ENCODE measurements around the gene MEST.
"Not testable (repeated sequence)": the region's sequence is repeated elsewhere in the genome, so short reads cannot be mapped to it uniquely, and the experiment has no call there.

MEST gene

DNA sequence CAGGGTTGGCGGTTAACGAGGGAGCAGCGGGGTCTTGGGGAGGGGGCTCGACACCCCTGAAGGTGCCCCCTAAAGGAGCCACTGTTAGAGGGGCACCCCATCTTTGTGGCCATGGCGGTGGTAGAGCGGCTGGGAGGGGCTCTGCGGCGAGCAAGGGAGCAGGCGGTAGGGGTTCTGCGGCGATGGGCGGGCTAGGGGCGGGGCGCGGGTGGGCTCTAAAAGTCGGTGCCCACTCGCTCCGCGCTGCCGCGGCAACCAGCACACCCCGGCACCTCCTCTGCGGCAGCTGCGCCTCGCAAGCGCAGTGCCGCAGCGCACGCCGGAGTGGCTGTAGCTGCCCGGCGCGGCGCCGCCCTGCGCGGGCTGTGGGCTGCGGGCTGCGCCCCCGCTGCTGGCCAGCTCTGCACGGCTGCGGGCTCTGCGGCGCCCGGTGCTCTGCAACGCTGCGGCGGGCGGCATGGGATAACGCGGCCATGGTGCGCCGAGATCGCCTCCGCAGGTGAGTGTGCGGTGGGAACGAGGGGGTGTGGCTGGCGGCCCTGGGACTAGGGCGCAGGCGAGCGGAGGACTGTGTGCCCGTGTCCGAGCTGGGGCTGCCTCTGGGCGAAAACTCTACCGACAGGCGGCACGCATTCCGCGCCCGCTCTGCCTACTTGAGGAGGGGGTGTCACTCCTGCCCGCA is at the start of gene MEST:
Gene MEST (plus strand): TSS at position 245 of the 682 bp plus-strand sequence. CDS start 229 bp downstream, at position 474.
- DNase-seq (ENCODE audit: low spot score) = peak; percentile 68

DNA sequence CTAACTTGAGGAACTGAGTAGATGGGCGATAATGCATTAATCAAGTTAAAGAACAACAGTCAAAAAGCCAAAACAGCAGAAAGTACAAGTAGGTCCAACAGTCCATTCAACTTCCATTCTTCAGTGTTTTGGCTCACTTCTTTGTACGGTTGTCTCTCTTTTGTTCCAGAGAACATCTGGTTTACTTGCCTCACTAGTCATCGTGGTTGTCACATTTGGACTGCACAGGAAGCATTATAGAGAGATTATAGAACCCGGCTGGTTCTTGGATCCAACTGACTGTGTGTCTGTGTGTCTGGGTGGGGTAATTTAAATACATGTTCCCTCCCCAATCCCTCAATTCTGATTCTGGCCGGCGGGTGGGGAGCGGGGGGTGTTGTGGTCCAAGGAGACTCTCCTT is 49.3 kb upstream of the MEST start:
- DNase-seq (ENCODE audit: low spot score) = no peak

DNA sequence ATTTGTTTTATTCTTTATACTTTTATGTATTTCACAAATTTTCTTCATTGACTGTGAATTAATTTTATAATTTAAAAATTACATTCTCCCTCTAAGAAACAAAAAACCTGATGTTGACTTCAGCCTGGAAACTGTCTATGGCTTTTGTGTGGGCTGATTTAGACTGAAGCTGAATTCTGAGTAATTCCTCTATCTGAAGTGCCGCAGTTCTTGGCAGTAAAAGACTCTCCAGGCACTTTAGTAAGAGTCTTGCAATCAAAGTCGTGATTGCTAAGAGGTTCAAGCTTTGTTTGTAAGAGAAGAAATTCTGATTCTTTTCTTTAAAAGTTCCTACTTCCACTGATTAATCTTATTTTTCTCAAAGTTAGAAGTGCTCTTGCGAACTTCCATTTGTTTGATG is 47.7 kb upstream of the MEST start:
- DNase-seq (ENCODE audit: low spot score) = no peak

GRCh38 chr7:130444751-130445407 is 47.0 kb upstream of the MEST start:
- DNase-seq (ENCODE audit: low spot score) = no peak

DNA sequence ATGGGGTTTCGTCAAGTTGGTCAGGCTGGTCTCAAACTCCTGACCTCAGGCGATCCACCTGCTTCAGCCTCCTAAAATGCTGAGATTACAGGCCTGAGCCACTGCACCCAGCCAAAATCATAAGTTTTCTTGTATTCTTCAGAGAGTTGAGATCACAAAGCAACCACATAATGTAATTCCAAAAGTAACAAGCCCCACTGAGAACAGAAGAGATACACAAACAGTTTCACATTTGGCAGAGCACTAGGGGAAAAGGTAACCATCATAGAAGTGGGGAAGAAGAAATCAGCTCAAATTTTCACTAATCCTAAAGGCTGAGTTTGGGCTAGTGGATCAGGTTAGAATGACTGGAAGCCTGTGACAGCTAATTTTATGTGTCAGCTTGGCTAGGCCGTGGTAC is 45.6 kb upstream of the MEST start:
- DNase-seq (ENCODE audit: low spot score) = no peak

DNA sequence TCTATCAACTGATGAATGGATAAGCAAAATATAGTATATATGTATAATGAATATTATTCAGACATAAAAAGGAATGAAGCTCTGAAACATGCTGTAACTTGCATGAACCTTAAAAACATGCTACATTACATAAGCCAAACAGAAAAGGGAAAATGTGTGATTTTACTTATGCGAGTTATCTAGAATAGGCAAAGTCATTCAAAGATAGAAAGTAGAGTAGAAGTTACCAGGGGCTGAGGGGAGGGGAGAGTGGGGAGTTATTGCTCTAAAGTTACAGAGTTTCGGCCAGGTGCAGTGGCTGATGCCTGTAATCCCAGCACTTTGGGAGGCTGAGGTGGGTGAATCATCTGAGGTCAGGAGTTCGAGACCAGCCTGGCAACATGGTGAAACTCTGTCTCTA is 40.5 kb upstream of the MEST start:
- DNase-seq (ENCODE audit: low spot score) = not testable (repeated sequence)

DNA sequence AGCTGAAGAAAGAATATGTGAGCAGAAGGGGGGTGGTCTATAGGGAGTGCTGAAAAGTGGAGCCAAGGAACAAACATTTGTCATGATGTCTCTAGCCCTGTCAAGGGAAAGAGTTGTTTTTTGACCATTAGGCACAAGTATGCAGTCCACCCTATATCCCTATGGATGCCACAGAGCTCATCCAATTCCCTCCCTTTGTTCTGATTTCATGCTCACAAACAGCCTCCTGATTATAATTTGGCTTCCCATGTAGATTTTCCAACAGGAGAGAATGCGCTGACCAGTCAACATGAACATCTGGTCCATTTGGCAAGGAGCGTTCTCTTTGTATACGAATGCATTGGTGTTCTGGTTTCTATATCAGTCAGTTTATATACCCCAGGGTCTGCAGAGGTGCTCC is 38.9 kb upstream of the MEST start:
- DNase-seq (ENCODE audit: low spot score) = no peak

DNA sequence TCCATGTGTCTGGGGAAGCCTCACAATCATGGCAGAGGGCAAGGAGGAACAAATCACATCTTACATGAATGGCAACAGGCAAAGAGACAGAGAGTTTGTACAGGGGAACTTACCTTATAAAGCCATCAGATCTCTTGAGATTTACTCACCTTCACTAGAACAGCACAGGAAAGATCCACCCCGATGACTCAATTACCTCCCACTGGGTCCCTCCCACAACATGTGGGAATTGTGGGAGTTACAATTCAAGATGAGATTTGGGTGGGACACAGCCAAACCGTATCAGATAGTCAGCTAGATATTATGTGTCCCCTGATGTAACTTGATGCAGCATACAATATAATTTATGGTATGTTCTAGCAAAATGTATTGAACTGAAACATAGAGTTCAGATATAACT is 36.9 kb upstream of the MEST start:
- DNase-seq (ENCODE audit: low spot score) = no peak

- no peak for DNase-seq (ENCODE audit: low spot score)
These were observed 33.6 kb upstream of the MEST start for GRCh38 chr7:130458257-130458656.

GRCh38 chr7:130461272-130461671 is 30.6 kb upstream of the MEST start:
- DNase-seq (ENCODE audit: low spot score) = no peak

DNA sequence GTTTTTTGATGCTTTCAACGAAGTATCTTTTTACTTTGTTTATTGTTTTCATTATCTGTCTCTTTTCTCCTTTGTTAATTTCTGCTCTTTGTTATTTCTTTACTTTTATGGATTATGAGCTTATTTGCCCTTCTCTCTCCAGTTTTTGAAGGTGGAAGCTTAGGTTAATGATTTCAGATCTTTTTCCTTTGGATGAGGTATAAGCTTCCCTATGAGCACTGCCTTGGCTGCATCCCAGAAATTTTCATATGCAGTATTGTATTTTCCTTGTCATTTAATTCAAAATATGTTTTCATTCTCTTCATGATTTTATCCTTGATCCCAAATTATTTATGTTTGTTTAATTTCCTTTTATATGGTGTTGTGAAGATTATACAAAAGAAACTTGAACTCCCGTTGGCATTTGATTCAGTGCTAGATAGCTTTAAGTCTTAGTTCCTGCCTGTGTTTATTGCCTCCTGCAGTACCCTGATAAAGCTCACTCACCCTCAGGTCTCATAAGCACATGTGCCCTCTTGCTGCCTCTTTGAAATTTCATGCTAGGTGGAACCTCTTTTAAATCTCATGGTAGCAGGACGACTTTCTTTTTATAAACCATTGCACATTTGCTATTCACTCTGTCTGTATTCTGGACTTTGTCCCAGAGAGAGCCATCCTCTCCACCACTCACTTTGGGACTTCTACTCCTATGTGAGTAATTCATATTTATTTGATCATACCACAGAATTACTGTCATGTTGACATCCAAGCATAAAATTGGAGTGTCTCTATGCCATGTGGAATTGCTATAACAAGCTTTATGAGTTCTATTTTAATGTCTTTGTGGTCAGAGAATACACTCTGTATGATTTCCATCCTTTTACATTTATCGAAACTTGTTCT is 28.1 kb upstream of the MEST start:
- no peak for DNase-seq (ENCODE audit: low spot score)

DNA sequence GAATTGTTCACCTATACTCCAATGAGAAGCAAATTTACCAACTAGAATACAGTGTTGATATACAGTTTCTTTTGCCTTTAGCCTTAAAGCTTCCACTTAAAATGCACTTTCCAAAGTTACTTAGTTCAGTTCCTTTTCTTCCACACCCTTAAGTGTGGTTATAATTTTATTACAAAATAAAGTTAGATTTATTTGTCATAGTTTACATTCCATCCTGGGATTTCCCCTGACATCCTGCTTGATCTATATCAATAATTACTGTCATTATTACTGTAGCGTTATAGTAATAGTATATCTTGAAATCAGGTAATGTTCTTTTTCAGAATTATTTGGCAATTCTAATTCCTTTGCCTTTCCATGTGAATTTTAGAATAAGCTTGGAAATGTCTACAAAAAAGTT is 23.3 kb upstream of the MEST start:
- no peak for DNase-seq (ENCODE audit: low spot score)

DNA sequence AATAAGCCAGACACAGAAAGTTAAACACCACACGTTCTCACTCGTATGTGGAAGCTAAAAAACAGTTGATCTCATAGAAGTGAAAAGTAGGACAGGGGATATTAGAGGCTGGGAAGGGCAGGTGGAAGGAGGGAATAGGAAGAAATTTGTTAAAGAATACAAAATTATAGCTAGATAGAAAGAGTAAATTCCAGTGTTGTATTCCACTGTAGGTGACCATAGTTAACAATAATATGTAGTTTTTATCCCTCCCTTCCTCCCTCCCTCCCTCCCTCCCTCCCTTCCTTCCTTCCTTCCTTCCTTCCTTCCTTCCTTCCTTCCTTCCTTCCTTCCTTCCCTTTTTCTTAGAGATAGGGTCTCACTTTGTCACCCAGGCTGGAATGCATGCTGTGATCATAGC is 19.9 kb upstream of the MEST start:
- no peak for DNase-seq (ENCODE audit: low spot score)

DNA sequence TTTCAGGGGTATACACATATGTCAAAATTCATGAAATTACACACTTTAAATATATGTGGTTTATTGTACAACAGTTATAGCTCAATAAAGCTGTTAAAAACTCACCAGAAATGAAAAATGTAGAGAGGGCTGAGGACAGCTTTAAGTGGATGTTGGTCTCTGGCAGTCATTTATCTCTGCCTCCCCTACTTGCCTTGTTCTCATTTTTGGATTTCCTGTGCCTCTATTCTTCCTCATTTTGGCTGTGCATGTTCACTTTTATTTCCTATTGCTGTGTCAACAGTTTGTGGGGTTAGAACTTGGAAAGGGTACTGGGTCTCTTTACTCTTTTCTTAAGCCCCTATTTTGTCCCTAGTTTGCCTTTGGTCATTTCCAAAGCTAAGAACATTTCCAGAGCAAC is 18.6 kb upstream of the MEST start:
- DNase-seq (ENCODE audit: low spot score) = no peak

DNA sequence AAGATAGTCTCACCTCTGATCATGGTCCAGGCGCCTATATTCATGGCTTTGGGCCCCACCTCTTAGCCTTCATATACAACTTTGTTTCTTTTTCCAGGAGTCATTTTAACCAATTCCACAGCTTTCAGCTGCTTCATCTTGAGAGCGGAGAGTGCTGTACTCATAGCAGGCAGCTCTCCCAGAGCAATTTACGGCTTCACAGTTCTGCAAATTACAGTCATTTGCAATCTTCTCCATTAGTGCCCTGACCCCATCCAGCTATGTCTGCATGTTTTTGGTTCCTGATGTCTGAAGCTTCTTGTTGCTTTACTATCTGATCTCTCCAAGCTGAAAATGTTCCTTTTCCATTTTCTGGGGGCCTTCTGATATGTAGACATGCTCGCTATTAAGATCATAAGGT is 18.0 kb upstream of the MEST start:
- no peak for DNase-seq (ENCODE audit: low spot score)

GRCh38 chr7:130475776-130476175 is 16.1 kb upstream of the MEST start:
- DNase-seq (ENCODE audit: low spot score) = no peak

- DNase-seq (ENCODE audit: low spot score) = no peak
These were observed 15.4 kb upstream of the MEST start for GRCh38 chr7:130476297-130477150.

DNA sequence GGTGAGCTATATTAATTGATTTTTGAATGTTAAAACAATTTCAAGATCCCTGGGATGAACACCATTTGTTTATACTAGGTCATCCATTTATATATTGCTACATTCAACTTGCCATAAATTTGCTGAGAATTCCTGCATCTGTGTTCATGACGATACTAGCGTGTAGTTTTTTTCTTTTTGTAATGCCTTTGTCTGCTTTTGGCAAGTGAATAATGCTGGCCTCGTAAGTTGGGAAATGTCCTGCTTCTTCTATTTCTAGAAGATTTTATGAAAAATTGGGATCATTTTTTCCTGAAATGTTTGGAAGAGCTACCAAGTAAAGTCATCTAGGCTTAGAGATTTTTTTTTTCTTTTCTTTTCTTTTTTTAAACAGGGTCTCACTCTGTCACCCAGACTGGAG is 12.9 kb upstream of the MEST start:
- no peak for DNase-seq (ENCODE audit: low spot score)

DNA sequence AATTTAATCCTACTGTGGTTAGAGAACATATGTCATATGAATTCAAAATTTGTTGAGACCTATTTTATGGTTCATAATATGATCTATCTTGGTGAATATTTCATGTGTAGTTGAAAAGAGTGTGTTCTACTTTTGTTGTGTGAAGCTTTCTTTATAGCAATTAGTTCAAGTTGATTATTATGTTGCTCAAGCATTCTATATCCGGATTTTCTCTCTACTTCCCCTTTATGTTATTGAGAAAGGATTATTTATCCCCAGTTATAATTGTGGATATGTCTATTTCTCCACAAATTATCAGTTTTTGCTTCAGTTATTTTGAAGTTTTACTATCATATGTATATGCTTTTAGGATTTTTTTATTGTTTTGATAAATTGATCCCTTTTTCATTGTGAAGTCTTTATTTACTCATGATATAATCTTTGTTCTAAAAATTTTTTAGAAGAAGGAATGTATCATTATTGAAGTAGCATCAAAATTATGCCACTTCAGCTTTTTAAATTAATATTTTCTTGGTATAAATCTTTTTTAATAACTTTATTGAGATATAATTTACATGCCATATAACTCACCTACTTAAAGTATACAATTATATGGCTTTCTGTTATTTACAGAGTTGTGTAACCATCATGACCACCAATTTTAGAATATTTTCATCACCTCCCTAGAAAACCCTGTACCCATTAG is 12.0 kb upstream of the MEST start:
- no peak for DNase-seq (ENCODE audit: low spot score)

- DNase-seq (ENCODE audit: low spot score) = no peak
These were observed 10.0 kb upstream of the MEST start for GRCh38 chr7:130481898-130482297.

DNA sequence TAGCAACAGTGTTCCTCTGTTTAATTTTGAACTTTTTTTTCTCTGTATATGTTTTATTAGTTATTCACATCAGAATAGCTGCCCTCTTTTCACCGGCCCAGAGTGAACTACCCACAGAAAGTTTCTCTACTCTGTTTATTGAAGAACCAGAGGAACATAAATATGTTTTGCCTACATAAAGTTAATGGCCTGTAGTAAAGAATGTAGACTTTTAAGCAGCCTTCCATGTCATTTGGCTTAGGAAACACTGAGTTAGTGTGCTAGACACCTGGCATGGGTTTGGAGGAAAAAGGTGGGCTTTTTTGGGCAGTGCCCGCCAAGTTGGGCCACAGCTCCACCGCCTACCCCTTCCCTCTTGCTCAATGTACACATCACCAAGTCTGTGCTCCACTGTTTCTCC is 8.9 kb upstream of the MEST start:
- no peak for DNase-seq (ENCODE audit: low spot score)

DNA sequence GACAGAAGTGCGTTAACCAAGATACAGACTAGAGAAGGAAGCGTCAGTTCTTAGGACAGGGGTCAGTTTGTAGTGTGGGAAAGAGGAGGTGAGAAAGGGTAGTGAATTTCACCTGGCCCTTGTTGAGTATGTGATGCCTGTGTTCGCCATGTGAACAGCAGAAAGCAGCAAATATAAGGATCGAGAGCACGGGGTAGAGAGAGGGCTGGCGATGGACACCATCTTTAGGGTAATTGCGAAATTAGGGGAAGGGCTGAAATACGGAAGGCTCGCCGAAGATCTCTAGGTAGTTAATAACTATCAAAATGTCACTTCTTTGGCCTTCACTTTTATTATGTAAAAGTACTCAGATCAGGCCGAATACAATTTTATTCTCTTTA is 6.2 kb upstream of the MEST start:
- no peak for DNase-seq (ENCODE audit: low spot score)
